Activated gamma-delta T cell treated with Interleukin-2 at 50 U/mL for 16 hours (primary cell): ENCODE data around the gene UNC119.
"Not testable (repeated sequence)": the region's sequence is repeated elsewhere in the genome, so short reads cannot be mapped to it uniquely, and the experiment has no call there.

Source experiments
- DNase-seq: peaks from one replicate; pipeline ENCODE4 v3.0.0-alpha.2; 2020

The UNC119 gene

DNA sequence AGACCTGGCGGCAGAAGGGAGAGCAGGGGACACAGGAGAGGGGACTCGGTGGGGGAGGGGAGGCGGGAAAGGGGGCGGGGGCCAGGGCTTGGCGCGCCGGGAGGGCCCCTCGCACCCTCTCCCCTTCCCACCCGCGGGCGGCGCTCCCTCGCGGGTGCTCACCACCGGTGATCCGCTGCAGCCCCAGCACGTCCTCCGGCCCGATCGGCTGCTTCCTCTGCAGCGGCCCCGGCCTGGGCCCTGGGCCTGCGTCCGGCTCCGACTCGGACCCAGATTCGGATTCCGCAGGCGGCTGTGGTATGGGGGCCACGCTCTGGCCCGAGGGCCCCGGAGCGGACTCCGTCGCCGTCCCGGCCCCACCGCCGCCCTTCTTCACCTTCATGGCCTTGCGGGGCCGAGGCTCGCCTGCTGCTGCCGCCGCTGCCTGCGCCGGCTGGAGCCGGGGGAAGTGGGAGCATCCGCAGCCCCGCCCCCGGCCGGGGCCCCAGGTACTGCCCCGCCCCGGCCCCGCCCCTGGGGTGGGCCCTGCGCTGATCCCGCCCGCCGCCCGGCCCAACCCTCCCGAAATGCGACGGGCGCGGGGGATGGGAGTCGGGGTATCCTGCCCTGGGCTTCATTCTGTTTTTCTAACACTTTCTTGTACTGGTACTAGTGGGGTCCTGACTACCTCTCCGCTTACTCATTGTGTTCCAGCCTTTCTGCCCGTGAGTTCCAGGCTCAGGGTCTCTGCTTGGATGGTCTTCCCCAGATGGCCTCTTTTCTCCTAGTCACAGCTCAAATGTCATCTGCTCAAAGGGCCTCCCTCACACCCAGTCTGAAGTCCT lies at the start of gene UNC119:
TSS of gene UNC119 (minus strand) at position 449 of the 824 bp plus-strand sequence. CDS start at position 382, 67 bp downstream.
- peak; percentile 73 for DNase-seq

DNA sequence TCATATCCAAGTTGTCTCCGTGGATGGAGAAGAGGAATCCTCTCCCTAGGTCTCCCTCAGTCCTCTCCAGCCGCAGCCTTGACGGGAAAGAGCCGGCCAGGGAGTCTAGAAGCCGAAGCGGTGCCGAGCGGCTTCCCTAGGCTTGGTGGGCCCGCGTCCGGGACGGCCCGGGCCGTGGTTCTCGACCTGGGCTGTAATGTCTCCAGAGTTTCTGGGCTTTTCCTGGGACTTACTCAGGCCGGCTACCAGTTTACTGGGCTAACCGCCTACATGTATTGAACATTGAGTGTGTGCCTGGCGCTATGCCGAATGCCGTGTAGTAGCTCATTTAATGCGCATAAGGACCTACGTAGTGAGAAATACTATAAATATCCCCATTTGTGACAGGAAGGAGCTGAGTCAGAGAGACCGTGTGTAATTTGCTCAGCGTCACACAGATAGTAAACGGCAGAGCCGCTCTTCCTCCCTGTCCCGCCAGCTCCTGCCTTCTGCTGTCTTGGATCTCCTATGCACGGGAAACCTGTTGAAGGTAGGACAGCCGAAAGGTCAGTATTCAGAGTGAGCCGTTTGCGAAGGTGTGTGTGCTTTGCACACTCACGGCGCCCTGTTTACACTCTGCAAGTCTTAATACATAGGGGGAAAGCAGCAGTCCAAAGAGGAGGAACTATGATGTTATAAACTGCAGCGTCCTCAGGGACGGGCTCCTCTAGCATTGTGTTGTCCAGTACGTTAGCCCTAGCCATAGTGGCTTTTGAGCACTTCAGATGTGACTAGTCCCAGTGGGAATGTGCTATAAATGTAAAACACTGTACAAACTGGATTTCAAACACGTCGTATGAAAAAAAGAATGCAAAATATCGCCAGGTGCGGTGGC lies 47.1 kb upstream of the UNC119 start:
- peak; percentile 38 for DNase-seq

DNA sequence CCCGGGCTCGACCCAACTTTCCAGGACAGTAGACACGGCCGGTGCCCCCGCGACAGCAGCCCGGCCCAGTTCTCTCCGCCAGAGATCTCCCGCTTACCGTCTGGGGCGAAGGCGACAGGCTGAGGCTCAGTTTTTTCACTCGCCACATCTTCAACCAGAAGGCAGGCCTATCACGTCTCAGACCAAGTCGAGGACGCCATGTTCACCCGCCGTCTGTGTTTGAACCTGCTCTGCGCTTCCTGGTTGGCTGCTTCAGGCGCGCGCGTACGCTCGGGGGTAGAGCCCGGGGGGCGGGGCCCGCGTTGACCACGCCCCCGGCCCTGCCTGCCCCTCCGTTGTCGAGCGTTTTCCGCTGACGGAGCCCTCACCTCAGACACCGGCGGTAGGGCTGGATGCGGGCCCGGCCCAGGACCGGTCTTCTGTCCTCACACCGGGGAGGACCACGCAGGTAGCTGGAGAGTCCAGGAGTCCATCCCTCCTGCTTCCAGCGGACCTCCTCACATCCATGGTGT lies 46.4 kb upstream of the UNC119 start, which contains the start of gene SPAG5:
TSS of gene SPAG5 (minus strand) at position 227 of the 512 bp plus-strand sequence. CDS start at position 148, 79 bp downstream.
- DNase-seq: peak; percentile 94

DNA sequence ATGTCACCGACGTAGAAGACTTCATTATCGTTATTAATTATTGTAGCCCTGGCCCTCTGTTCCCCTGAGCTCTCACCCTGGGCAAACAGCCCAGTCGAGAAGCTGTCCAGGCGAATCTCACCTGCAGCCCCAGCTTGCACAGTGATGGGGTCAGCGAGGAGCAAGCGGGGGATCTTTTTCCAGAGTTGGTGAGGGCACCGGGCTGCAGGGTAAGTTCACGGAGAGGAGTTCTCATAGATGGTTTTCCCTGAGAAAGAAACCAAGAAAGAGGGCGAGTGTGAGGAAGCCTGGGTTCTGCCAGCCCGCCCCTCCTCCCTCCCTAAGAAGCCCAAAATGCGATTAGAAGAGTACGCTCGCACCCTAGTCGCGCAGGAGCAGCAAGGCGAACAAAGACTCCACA lies 46.0 kb upstream of the UNC119 start:
- no peak for DNase-seq

DNA sequence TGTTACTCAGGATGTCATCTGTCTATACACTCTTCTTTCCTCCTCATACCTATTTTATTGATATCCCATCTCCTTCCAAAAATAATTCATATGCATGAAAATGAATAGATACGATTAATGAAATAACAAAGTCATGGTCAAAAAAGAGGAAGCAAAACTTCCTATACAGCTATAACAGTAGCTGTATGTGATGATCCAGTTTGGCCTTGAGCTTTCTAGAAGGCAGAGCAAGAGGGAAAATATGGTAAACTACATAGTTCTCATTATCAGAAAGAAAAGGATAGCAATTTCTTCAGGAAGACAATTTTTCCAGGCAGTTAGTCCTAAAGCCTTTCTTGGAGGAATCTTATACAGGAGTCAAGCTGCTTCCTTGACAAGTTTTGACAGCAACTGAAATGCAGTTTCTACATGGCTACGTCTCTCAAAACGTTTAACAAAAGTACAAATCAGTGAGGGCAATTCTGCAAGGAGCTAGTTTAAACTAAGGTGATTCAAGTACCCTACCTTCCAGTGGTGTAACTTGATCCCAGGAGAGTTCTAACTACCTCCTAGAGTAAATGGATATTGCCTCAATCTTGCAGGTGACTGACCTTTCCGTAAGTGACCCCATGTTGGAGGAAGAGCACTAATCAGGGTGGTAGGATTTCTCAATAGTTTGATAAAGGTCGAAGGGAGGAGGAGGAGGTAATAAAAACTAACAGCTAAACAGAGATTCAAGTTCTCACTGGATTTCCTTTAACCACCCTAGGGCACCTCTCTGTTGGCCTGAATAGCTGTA lies 45.4 kb upstream of the UNC119 start:
- DNase-seq: no peak

DNA sequence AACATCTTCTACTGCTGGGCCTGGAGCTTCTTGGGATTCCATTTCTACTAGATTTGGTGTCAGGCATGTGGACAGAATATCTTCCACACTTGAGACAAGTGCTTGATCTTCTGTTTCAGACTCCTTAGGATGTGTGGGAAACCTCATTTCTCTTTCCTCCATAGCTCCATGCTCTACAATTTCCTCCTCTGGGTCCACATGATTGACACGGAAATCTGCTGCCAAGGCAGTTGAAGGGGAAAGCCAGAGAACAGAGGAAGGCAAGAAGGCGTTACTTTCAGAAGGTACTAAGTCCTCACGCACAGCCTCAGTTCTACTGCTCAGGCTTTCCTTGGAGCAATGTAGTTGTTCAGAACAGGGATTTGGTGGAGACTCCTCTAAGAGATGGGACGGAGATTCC lies 39.8 kb upstream of the UNC119 start:
- no peak for DNase-seq

DNA sequence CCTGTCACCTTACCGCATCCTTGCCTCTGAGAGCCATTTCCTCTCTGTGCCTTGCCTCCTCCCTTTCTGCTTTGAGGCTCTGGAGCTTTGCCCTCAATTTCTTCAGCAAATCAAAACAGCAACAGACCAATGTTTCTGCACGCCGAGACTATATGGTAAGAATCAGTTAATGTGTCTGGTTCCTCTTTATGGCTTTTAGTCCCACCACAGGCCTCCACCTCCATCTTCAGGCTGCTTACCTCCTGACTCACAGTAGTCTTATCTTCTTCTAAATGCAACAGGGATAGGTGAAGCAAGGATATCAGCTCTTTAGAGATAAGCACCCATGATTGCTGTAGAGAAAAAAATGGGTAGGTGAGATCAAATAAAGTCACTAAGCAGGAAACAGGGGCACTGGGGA lies 33.4 kb upstream of the UNC119 start:
- no peak for DNase-seq

DNA sequence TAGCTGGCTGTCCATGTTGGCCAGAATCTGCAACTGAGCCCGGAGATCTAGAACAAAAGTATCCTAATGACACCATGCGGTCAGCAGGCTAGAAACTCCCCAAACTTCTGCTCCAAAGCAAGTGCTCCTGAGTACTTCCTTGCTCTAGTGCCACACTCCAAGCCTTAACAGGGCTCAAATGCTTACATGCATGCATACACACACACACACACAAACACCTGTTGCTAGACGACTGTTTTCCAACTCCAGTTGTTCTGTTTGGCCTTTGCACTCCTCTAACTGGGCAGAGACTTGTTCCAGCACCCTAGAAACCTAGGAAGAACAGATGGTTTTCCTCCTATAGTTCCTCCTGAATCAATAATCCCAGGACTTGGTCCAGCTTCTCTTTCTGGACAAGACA lies 32.0 kb upstream of the UNC119 start:
- DNase-seq: no peak

DNA sequence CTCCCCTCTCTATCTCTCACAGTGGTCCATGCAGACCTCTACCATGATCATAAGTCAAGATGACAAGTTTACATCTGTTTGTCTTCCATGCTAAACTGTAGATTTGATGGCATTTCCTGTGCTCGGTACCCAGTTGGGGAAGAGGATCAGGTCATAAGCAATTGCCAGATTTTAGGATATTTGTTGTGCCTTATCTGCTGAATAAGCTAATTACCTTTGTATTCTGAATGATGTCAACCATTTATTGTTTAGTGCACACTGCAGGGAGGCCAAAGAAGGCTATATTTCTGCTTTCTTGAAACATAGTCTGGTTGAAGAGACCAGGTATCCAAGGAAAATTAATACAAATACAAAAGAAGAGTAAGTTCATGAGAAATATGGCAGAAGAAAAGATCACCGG lies 30.1 kb upstream of the UNC119 start:
- DNase-seq: no peak

DNA sequence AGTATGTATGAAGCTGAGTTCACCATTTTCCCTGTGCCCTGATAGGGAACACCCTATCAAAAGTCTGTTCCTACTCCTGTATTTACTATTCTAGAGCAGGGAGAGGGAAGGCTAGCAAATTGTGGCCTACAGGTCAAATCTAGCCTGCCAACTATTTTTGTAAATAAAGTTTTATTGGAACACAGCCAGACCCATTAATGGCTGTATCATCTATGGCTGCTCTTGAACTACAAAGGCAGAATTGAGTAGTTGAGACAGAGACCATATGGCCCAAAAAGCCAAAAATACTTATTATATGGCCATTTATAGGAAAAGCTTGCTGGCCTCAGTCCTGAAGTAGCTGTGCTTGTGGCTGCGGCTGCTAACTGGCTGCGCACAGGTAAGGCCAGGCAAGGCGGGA lies 28.5 kb upstream of the UNC119 start:
- DNase-seq: no peak

DNA sequence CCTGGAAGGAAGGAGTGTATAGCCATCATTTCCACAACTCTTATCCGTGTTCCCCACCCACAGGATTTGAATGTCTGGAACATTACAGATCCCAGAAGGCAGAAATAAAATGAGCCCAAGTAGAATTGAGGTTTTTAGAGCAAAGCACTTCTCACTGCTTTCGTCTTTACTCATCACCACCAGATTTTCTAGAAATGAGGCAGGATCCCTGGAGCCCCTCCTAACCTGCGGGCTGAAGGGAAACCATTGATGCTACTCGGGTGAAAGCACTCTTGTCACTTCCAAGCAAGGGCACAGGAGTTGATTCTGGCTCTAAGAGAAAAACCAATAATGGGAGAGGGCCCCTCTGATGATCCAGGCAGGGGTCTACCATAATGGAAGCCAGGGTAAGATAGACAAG lies 27.1 kb upstream of the UNC119 start:
- DNase-seq: no peak

DNA sequence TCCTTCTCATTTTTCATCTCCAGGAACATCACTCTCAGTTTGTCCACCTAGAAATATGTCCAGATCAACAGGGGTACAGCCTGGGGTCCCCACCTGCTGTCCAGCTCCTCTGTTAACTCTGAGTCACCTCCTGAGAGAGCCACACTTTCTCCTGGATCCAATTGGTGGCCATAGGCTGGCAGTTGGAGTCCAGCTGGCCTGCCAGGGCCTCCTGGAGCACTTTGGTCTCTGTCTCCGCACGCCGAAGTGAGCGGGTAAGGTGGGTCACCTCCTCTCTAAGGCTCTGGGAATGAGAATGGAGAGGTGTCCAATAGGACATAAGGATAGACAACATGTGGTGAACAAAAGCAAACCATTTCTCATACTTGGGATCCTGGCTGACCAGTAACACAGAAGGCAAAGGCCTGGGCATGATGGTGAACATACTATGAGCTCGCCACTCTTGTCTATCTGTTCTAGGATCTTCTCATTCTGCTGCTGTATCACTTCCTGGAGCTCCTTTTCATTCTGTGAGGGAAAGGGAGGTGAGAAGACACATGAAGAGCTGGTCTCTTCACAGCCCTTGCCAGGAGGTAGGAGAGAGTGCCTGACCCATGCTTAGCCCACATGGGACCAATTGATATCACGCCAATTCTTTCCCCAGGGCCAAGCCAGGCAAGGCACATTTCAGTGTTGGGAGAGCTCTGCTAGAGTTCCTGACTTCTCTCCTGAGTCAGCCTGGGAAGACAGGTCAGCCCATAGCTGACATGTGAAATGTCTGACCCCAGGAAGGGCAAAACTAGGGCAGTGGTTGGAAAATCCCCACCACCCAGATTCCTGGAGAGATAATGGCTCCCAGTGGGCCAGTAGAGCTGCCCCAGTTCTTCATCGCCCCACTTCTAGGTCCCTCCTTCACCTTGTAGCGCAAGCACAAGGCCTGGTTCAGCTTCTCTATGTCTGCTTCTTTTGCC lies 26.1 kb upstream of the UNC119 start:
- DNase-seq: no peak

DNA sequence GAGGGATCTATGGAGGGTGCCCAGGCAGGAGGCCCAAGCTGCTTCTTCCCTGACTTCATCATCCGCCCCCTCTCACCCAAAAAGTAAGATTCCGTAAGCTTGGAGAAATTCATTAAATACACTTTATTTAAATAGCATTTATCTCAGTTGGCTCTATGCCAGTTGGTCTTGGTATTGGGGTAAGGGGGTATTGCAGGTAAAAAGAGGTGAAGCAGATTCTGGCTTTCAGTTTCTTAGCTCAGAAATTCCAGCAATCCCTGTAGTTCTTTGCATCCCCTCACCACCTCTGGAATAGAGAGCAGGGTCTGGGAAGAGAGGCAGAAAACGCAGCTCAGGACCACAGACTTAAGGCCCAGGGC lies 25.0 kb upstream of the UNC119 start:
- no peak for DNase-seq

DNA sequence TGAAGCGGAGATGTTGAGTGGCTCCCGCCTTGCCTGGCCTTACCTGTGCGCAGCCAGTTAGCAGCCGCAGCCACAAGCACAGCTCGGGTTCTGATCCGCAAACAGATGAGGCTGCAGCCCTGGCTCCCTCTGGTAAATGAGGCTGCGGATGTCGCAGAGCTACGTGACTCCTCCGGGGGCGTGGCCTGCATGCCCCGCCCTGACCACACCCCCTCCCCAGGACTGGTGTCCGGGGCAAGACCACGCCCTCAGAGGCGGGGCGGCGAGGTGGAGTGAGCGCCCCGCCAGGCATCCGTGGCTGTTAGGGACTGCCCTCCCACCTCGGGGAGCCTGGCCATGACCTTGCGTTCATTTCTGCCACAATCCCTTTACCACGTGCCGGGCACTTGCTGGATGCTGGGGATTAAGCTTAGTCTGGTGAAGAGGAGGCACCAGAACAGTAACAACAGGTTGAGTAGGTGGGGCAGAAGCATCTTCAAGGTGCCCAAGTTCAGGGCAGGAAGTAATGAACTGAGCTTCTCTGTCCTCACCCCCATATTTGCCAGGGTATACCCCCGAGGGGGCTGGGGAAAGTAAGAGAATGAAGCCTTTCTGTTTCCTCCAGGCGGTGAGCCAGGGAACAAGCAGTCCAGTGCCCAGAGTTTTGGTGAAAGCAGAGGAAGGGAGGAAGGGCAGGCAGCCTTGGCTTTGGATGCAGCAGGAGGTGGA lies 24.5 kb upstream of the UNC119 start, which contains the start of gene ALDOC:
TSS of gene ALDOC (minus strand) at position 138 of the 708 bp plus-strand sequence. CDS start 1,363 bp downstream, outside the sequence.
- peak; percentile 99 for DNase-seq

DNA sequence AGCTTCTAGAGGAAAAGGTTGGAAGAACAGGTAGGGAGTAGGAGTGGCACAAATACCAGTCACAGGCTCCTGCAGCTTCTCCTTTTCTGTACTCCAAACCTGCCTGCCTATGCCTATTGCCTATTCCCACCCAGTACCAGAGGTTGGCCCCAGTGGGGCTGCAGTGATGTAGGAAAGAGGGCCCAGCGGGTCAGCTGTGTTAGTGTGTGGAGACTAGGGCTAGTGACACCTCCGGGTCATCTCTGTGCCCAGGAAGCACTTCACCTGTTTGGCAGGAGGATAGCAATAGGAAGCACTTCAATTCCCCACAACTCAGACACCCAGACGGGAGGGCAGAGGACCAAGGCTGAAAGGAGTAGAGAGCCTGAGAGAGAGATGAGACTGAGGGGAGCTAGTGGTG lies 23.6 kb upstream of the UNC119 start:
- not testable (repeated sequence) for DNase-seq

DNA sequence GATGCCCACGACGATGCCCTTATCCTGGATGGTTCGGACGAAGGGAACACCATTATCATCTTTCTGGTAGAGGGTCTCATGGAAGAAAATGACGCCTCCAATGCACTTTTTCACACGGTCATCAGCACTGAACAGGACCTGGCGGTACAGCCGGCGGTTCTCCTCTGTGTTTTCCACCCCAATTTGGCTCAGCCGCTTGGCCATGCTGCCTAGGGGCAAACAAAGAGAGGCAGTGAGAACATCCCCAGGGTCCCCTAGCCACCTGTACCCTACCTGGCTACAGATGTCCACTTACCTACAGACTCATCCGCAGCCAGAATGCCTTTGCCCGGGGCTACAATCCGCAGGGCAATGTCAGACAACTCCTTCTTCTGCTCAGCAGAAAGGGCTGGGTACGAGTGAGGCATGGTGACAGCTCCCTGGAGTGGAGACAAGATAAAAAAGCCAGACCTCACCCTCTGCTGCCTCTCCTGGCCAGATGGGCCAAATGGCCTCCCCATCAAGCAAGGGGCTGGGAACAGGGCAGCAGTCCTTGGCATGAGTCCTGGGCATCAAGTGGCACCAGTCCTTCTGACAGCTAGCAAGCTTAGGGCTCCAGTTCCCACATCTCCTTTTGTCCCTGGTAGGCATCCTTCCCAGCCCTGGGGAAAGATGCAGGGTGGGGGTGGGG lies 22.8 kb upstream of the UNC119 start:
- no peak for DNase-seq

DNA sequence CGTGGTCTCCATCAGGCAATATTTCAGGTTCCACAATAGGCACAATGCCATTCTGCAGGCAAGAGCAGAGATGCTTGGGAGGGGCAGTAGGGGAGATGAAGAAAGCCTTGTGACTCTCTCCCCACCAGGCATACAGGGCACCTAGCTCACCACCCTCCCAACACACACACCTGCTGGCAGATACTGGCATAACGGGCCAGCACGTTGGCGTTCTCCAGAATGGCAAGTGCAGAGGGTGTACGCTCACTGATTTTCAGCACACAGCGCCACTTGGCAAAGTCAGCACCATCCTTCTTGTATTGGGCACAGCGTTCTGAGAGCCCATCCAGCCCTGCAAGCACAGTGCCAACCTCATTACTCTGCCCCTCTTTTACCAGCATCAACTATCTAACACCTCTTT lies 22.1 kb upstream of the UNC119 start:
- no peak for DNase-seq

DNA sequence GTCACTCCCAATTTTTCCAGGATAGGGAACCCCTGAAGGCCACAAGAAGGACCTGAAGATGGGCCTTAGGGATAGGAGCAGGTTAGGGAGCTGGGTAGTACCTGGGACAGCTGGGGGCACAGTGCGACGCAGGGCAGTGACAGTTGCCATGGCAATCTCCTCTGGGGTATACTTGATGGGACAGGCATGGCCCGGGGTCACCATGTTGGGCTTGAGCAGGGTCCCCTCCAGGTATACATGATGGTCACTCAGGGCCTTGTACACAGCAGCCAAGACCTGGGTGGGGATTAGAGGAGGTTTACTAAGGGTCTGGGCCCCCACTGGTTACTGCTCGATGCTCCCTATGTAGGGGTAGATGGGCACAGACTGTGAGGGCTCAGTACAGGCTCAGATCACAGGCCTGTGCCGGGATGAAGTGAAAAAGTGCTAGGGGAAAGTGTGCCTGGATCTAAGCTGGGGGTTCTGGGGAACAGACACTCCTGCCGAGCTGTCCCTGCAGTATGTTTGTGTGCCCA lies 21.6 kb upstream of the UNC119 start:
- DNase-seq: no peak

DNA sequence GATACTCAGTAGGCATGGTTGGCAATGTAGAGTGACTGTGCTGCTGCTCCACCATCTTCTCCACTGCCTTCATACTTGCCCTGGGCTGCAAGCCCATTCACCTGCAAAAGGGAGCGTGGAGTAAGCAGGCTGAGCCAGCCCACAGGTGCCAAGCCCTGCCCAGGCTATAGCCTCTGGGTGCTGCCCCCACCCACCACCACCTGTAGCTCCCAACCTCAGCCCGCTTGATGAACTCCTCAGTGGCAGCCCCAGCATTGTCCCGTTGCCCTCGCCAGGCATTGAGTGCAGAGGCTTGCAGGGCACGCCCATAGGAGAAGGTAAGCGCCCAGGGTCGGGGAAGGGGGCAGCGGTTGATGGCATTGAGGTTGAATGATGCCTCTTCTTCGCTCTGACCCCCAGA lies 21.1 kb upstream of the UNC119 start:
- DNase-seq: no peak

DNA sequence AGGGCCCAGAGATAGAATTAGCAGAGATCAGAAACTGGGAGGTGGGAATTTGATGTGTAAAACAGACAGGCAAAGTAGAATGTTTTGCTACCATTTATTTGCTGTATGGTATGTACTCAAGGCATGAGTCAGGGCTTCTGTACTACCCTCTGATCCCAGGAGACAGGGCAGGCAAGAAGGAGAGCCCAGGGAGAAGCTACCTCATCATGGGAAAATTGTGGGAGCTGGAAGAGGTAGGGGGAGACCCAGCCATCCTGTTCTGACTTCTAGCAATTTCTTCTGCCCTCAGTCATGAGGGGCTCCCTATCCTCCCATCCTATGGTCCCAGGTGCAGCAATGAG lies 20.6 kb upstream of the UNC119 start:
- DNase-seq: no peak
